Prostate gland (tissue), 2 donors: ENCODE measurements around the gene HAND2. TPM values are rescaled to one million over a fixed set of nuclear protein-coding genes. Genes with fewer than 3 reads are reported as not detected.

Source experiments
- DNase-seq: peaks from one replicate; pipeline ENCODE4 v3.0.0-alpha.2; 2019; ENCODE audit warnings: low spot score
- H3K27ac ChIP-seq, 2 donors: fragments of 200-600 bp; sonication (generic); 2 replicates each; pipeline ENCODE4 v1.5.1; 2017 to 2019
- H3K27me3 ChIP-seq: fragments of 200-600 bp; sonication (generic); replicated peaks from 2 replicates; pipeline ENCODE4 v1.5.1; 2019; ENCODE audit not compliant: insufficient read depth
- H3K36me3 ChIP-seq, 2 donors: fragments of 200-600 bp; sonication (generic); 1 replicate in 1 of 2; 2 replicates in 1 of 2; pipeline versions ENCODE4 v1.5.1 to v1.8.1; 2017 to 2019
- H3K4me1 ChIP-seq: fragments of 200-600 bp; sonication (generic); replicated peaks from 2 replicates; pipeline ENCODE4 v1.5.1; 2019
- H3K4me3 ChIP-seq, 2 donors: fragments of 200-600 bp; sonication (generic); 2 replicates each; pipeline ENCODE4 v1.5.1; 2017 to 2019
- H3K9me3 ChIP-seq: fragments of 200-600 bp; sonication (generic); 2 replicates; pipeline ENCODE4 v1.5.1; 2017
- POLR2A ChIP-seq: fragments of 450-650 bp; IDR thresholded peaks from one replicate; pipeline ENCODE4 v1.6.1; 2016; ENCODE audit warnings: antibody characterized with exemption, mild to moderate bottlenecking
- POLR2AphosphoS5 ChIP-seq: sonication (generic); formaldehyde crosslinking; IDR thresholded peaks from one replicate; pipeline ENCODE4 v1.6.1; 2017; ENCODE audit warnings: antibody characterized with exemption
- WGBS: methylation state at CpG from one replicate; pipeline ENCODE4 v1.1.5; 2018; 5-methylcytosine and 5-hydroxymethylcytosine counted together
- intact Hi-C: fragments of 100-400 bp; cut with DNase I; formaldehyde crosslinking; loops from one replicate; pipeline ENCODE4 v1.14.2; 2022
- total RNA-seq, 2 donors: library from RNA; depleted of rRNA; stranded (reverse); fragments of >200 nt; gene quantifications; one replicate each; pipeline ENCODE4 v1.1.0, GENCODE V29; 2016
- TF ChIP-seq, protein P1 (sequence below), 4 experiments: fragments of 200-600 bp in 2 of 4; fragments of 450-650 bp in 2 of 4; sonication (generic) in 2 of 4; IDR thresholded peaks; 1 replicate in 3 of 4; 2 replicates in 1 of 4; pipeline ENCODE4 v1.5.1; 2016 to 2019; ENCODE audit warnings: antibody characterized with exemption in 4 of 4, mild to moderate bottlenecking in 2 of 4, moderate library complexity in 2 of 4

The HAND2 gene
- total RNA-seq, 2 donors from 2014 or later = 7.5 TPM; not detected in 1

DNA sequence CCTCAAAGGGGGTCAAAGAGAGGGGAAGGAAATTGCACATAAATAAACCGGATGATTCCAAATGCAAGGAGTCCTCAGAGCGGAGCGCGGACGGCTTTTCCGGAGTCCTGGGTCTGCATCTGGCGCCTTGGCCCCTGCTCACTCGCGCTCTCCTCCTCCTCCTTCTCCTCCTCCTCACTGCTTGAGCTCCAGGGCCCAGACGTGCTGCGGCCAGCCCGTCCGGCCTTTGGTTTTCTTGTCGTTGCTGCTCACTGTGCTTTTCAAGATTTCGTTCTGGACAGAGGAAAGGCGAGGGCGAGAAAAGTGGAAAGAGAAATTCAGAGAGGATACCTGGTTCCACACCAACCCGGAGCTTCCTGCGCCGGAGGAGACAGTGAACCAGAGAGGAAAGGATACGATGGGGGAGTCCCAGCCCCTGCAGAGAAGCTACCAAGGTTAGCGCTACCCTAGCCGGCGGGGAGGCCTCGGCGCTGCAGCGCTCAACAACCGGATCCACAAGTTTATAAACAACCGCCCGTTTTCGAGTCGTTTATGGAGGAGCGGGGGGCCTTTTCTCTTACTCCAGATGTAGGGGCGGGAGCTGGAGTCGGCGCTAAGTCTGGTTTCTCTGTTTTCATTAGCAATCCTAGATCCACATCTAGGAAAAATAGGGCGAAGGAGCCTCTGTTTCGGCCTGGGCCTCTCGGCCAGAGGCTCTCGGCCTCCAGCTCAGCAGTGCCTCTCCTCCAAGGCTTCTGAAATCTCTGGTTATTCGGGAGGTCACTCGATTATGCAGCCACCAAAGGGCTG, 2.7 kb downstream of the HAND2 start:
- no peak overlapping the region for H3K27ac ChIP-seq
- no peaks in the 10 kb centered on the region for H3K36me3 ChIP-seq
- H3K27me3 ChIP-seq = peaks cover 73% of the 10 kb centered on the region
- intact Hi-C loops = no loop called here
- WGBS = 17% methylated on average over 42 of the region's 42 CpGs
- H3K4me1 ChIP-seq = peaks cover 4% of the 10 kb centered on the region
- no peak overlapping the region for H3K4me3 ChIP-seq
- H3K9me3 ChIP-seq = no peaks in the 10 kb centered on the region
- TF ChIP-seq POLR2AphosphoS5 = no peak
- no peak for DNase-seq

DNA sequence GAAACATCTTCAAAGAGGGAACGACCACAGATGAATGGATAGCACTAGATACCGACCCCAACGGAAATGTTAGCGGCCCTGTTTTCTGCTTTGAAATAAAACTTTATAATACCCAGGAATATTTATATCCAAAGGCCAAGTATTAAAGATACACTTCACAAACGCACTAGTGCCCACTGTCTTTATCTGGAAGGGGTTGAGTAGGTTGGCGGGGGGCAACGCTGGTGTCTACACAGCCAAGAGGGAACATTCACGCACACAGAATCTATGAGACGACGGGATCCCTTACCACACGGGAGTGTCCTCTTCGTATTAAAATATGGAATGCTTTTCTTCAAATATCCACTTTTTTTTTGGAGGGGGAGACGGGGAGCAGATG, 3.3 kb downstream of the HAND2 start:
- intact Hi-C loops = no loop called here
- H3K9me3 ChIP-seq = no peaks in the 10 kb centered on the region
- H3K36me3 ChIP-seq = no peaks in the 10 kb centered on the region
- H3K4me3 ChIP-seq = no peak overlapping the region
- no peak overlapping the region for H3K27ac ChIP-seq
- no peak for TF ChIP-seq POLR2A
- no peak for TF ChIP-seq POLR2AphosphoS5
- TF ChIP-seq, protein P1, sequence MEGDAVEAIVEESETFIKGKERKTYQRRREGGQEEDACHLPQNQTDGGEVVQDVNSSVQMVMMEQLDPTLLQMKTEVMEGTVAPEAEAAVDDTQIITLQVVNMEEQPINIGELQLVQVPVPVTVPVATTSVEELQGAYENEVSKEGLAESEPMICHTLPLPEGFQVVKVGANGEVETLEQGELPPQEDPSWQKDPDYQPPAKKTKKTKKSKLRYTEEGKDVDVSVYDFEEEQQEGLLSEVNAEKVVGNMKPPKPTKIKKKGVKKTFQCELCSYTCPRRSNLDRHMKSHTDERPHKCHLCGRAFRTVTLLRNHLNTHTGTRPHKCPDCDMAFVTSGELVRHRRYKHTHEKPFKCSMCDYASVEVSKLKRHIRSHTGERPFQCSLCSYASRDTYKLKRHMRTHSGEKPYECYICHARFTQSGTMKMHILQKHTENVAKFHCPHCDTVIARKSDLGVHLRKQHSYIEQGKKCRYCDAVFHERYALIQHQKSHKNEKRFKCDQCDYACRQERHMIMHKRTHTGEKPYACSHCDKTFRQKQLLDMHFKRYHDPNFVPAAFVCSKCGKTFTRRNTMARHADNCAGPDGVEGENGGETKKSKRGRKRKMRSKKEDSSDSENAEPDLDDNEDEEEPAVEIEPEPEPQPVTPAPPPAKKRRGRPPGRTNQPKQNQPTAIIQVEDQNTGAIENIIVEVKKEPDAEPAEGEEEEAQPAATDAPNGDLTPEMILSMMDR (IDR thresholded peaks at IDR 0.05) = no peak
- H3K4me1 ChIP-seq = peaks cover 4% of the 10 kb centered on the region
- peaks cover 72% of the 10 kb centered on the region for H3K27me3 ChIP-seq
- no peak for DNase-seq
- WGBS = 36% methylated on average over 13 of the region's 13 CpGs

DNA sequence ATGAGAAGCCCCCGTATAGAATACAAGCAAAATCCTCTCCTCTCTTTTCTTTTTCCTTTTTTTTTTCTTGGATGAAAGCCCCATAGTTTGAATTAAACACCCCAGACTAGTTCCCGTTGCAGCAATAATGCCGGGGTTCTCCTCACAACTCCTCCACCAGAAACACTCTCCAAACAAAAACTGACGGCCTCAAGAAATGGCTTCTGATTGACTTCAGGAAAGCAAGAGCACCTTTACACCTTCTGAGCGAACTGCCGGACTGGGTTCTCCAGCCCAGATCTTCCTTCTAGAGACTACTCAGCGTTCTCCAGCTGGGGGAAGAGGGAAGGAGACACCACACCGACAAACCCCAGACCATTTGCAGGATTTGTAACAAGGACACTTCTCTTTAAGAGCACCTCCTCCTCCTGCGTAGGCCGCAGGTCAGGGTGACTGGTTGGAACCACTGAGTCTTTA, 4.0 kb downstream of the HAND2 start:
- no peak overlapping the region for H3K27ac ChIP-seq
- no peak overlapping the region for H3K4me3 ChIP-seq
- intact Hi-C loops = no loop called here
- H3K9me3 ChIP-seq = no peaks in the 10 kb centered on the region
- no peaks in the 10 kb centered on the region for H3K36me3 ChIP-seq
- DNase-seq = no peak
- peaks cover 66% of the 10 kb centered on the region for H3K27me3 ChIP-seq
- 43% methylated on average over 10 of the region's 10 CpGs for whole genome bisulfite sequencing
- peaks cover 4% of the 10 kb centered on the region for H3K4me1 ChIP-seq
- TF ChIP-seq POLR2A = no peak
- no peak for TF ChIP-seq POLR2AphosphoS5
- TF ChIP-seq, protein P1 (IDR thresholded peaks at IDR 0.05) = no peak

DNA sequence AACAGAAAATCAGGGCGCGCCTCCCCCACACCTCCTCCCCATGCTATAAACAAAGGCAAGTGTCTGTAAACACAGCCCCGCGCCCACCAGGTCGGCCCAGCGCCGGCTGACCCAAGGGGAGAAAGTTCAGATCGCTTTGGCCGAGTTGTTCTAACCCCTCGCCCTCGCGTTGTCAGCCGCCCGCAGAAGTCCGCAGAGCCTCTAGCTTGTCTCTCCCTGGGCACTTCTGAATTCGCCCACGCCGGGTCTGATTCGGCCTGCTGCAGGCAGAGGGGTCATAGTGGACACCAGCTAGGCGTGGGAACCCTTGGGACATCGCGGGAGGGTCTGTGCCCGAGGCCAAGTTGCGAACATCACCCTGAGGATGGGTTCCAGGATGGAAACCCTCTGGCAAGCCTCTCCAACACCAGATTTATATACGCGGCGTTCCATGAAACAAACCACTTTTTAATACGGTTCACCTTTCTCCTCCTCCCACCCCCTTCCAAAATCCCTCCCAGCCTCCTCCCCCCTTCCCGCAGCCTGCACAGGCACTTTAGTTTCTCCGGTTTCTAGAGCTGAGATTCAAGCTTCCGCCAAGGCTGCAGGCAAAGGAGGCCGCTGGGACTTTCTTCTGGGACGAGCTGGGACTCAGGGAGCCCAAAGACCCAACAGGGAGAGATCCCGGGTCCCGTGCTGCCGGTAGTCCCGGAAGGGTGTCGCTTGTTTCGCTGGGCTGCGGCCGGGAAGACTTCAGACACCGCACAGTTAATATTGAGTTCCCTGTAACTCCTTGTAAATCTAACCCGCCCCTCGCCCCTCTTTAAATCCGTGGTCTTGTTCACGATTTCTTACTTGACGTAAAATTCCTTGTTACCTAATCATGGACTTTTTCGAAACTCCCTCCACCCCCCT, 4.7 kb downstream of the HAND2 start:
- H3K27ac ChIP-seq = no peak overlapping the region
- H3K4me1 ChIP-seq = peaks cover 4% of the 10 kb centered on the region
- H3K4me3 ChIP-seq = no peak overlapping the region
- intact Hi-C loops = no loop called here
- no peak for DNase-seq
- no peaks in the 10 kb centered on the region for H3K9me3 ChIP-seq
- TF ChIP-seq POLR2A = no peak
- TF ChIP-seq, protein P1 (IDR thresholded peaks at IDR 0.05) = no peak
- no peak for TF ChIP-seq POLR2AphosphoS5
- peaks cover 66% of the 10 kb centered on the region for H3K27me3 ChIP-seq
- WGBS = 15% methylated on average over 48 of the region's 48 CpGs
- H3K36me3 ChIP-seq = no peaks in the 10 kb centered on the region
